ENCODE results near the gene MRC1. TPM values are rescaled to one million over a fixed set of nuclear protein-coding genes. Genes with fewer than 3 reads are reported as not detected.

The MRC1 gene
- total RNA-seq, 1 donor = under 0.01 TPM

- no peak for TF ChIP-seq CTCF (IDR thresholded peaks at IDR 0.05; ENCODE audit: insufficient read depth, low read depth, low read length)
- H3K4me3 ChIP-seq (ENCODE audit: low read depth, low read length) = no peak overlapping the region
- no peak for DNase-seq (ENCODE audit: low read depth)
These were observed 15.1 kb upstream of the MRC1 start for GRCh38 chr10:17793823-17794644.

GRCh38 chr10:17795083-17795482 is 14.1 kb upstream of the MRC1 start:
- DNase-seq (ENCODE audit: low read depth) = no peak
- H3K4me3 ChIP-seq (ENCODE audit: low read depth, low read length) = no peak overlapping the region
- TF ChIP-seq CTCF (IDR thresholded peaks at IDR 0.05; ENCODE audit: insufficient read depth, low read depth, low read length) = no peak

GRCh38 chr10:17795813-17796594 is 13.1 kb upstream of the MRC1 start:
- DNase-seq (ENCODE audit: low read depth) = no peak
- TF ChIP-seq CTCF (IDR thresholded peaks at IDR 0.05; ENCODE audit: insufficient read depth, low read depth, low read length) = no peak
- H3K4me3 ChIP-seq (ENCODE audit: low read depth, low read length) = no peak overlapping the region

- no peak for TF ChIP-seq CTCF (IDR thresholded peaks at IDR 0.05; ENCODE audit: insufficient read depth, low read depth, low read length)
- H3K4me3 ChIP-seq (ENCODE audit: low read depth, low read length) = no peak overlapping the region
- no peak for DNase-seq (ENCODE audit: low read depth)
These were observed 7.6 kb upstream of the MRC1 start for GRCh38 chr10:17801507-17801906.

GRCh38 chr10:17802350-17802749 is 6.8 kb upstream of the MRC1 start:
- no peak for TF ChIP-seq CTCF (IDR thresholded peaks at IDR 0.05; ENCODE audit: insufficient read depth, low read depth, low read length)
- no peak for DNase-seq (ENCODE audit: low read depth)
- no peak overlapping the region for H3K4me3 ChIP-seq (ENCODE audit: low read depth, low read length)

GRCh38 chr10:17802976-17803375 is 6.2 kb upstream of the MRC1 start:
- no peak for DNase-seq (ENCODE audit: low read depth)
- TF ChIP-seq CTCF (IDR thresholded peaks at IDR 0.05; ENCODE audit: insufficient read depth, low read depth, low read length) = no peak
- H3K4me3 ChIP-seq (ENCODE audit: low read depth, low read length) = no peak overlapping the region

All from fibroblast of villous mesenchyme (primary cell).